Measurements from ENCODE around the gene SYF2. TPM values are rescaled to one million over a fixed set of nuclear protein-coding genes. Genes with fewer than 3 reads are reported as not detected.
"Not testable (repeated sequence)": the region's sequence is repeated elsewhere in the genome, so short reads cannot be mapped to it uniquely, and the experiment has no call there.

The SYF2 gene
- total and polyA plus RNA-seq, 2 donors, result 86.6 to 150 TPM

DNA sequence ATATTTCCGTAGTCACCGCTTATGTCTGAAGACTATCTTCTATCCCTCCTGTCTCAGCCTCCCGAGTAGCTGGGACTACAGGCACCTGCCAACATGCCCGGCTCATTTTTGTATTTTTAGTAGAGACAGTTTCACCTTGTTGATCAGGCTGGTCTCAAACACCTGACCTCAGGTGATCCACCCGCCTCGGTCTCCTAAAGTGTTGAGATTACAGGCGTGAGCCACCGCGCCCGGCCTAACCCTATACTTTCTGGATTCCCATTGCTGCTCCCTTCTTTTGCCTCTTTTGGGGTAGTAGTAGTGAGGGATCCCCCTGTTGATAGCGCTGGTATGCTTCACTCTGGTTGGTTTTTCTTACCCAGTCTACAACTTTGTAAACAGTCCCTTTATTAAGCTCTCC lies 5.7 kb upstream of the SYF2 start:
- H3K4me1 ChIP-seq (ENCODE audit: control insufficient read depth in 2 of 2, insufficient read depth in 2 of 2, low read length in 2 of 2), result peaks cover 12 to 23% of the 10 kb centered on the region in 2 donors
- 96% methylated on average over 11 of the region's 11 CpGs for WGBS

DNA sequence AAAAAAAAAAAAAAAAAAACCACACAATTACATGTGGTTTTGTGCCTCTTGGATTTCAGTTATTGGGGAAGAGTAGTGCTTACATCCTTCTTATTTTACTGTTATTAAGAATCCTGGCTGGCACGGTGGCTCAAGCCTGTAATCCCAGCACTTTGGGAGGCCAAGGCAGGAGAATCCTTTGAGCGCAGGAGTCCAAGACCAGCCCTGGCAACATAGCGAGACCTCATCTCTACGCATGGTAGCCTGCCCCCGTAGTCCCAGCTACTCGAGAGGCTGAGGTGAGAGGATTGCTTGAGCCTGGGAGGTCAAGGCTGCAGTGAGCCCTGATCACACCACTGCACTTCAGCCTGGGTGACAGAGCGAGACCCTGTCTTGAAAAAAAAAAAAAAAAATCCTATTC lies 4.0 kb upstream of the SYF2 start:
- not testable (repeated sequence) for H3K27me3 ChIP-seq (ENCODE audit: control insufficient read depth in 2 of 2, insufficient read depth in 1 of 2, low read length in 1 of 2); H3K27ac ChIP-seq (ENCODE audit: low read depth in 1 of 2, low read length in 1 of 2); H3K4me3 ChIP-seq (ENCODE audit: low read length in 2 of 2); DNase-seq (ENCODE audit: low read depth in 6 of 9, low spot score in 9 of 9); H3K9me3 ChIP-seq (ENCODE audit: control insufficient read depth in 2 of 2, insufficient read depth in 1 of 2, low read length in 1 of 2); H3K36me3 ChIP-seq (ENCODE audit: control insufficient read depth in 2 of 2, insufficient read depth in 2 of 2, low read length in 1 of 2)
- WGBS, result 98% methylated on average over 7 of the region's 7 CpGs
- peaks cover 17 to 33% of the 10 kb centered on the region in 2 donors for H3K4me1 ChIP-seq (ENCODE audit: control insufficient read depth in 2 of 2, insufficient read depth in 2 of 2, low read length in 2 of 2)

More for the DNA sequence above, 5.7 kb upstream of the SYF2 start:
- no peak for DNase-seq (ENCODE audit: low read depth in 6 of 9, low spot score in 9 of 9)
- H3K27ac ChIP-seq (ENCODE audit: low read depth in 1 of 2, low read length in 1 of 2), result no peak overlapping the region
- no peak overlapping the region for H3K4me3 ChIP-seq (ENCODE audit: low read length in 2 of 2)
- H3K9me3 ChIP-seq (ENCODE audit: control insufficient read depth in 2 of 2, insufficient read depth in 1 of 2, low read length in 1 of 2), result no peaks in the 10 kb centered on the region
- peaks cover 4 to 23% of the 10 kb centered on the region in 2 donors for H3K36me3 ChIP-seq (ENCODE audit: control insufficient read depth in 2 of 2, insufficient read depth in 2 of 2, low read length in 1 of 2)
- no peaks in the 10 kb centered on the region for H3K27me3 ChIP-seq (ENCODE audit: control insufficient read depth in 2 of 2, insufficient read depth in 1 of 2, low read length in 1 of 2)

DNA sequence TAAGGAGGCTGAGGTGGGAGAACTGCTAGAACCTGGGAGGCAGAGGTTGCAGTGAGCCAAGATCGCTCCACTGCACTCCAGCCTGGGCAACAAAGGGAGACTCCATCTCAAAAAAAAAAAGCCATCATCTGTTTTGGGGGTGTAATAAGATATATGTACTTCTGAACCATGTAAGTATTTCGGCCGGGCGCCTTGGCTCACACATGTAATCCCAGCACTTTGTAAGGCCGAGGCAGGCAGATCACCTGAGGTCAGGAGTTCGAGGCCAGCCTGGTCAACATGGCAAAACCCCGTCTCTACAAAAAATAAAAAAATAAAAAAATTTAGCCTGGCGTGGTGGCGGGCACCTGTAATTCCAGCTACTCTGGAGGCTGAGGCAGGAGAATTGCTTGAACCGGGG lies 3.1 kb upstream of the SYF2 start:
- not testable (repeated sequence) for DNase-seq (ENCODE audit: low read depth in 6 of 9, low spot score in 9 of 9); H3K9me3 ChIP-seq (ENCODE audit: control insufficient read depth in 2 of 2, insufficient read depth in 1 of 2, low read length in 1 of 2); H3K27me3 ChIP-seq (ENCODE audit: control insufficient read depth in 2 of 2, insufficient read depth in 1 of 2, low read length in 1 of 2); H3K36me3 ChIP-seq (ENCODE audit: control insufficient read depth in 2 of 2, insufficient read depth in 2 of 2, low read length in 1 of 2); H3K27ac ChIP-seq (ENCODE audit: low read depth in 1 of 2, low read length in 1 of 2); H3K4me3 ChIP-seq (ENCODE audit: low read length in 2 of 2)
- H3K4me1 ChIP-seq (ENCODE audit: control insufficient read depth in 2 of 2, insufficient read depth in 2 of 2, low read length in 2 of 2), result peaks cover 17 to 29% of the 10 kb centered on the region in 2 donors
- 98% methylated on average over 10 of the region's 10 CpGs for WGBS

DNA sequence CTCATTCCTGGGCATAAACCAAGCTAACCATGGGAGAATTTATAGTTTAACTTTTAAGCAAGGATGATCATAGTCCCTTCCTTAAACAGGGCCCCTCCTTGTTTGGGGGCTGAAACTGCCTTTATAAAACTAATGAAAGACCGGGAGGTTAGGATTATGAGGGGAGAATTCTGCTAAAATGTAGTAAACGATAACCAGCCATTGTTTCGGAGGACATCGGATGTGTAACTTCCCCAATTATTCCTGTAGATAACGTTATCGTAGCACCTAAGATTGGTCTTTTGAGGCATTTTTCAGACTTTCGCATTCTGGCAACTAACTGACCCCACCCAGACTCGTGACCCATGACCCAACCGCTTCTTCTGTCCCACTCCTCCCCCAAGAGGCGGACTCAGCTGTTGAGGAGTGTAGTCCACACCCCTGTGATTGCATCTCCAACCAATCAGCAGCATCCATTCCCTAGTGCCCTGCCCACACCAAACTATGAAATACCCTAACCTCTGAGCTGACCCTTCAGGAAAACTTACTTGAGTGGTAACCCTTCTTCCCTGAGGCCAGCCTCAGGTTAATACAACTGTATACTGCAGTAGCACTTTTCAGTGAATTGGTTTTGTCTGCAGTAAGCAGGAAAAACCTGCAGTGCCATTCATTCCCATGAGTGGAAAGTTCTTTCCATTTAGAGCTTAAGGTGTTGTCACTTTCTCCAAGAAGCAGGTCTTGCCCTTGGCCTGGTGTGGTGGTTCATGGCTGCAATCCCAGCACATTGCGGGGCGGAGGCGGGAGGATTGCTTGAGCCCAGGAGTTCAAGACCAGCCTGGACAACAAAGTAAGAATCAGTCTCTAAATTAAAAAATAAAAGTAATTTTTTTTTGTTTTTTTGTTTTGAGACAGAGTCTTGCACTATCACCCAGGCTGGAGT lies 823 bp upstream of the SYF2 start:
- Histone ChIP-seq H3K27me3 (ENCODE audit: control insufficient read depth in 2 of 2, insufficient read depth in 1 of 2, low read length in 1 of 2) (no peaks in the 10 kb centered on the region), H3K27ac (ENCODE audit: low read depth in 1 of 2, low read length in 1 of 2) (peak overlapping the region; percentile 83 to 97), H3K36me3 (ENCODE audit: control insufficient read depth in 2 of 2, insufficient read depth in 2 of 2, low read length in 1 of 2) (peaks cover 25 to 29% of the 10 kb centered on the region in 2 donors), H3K4me1 (ENCODE audit: control insufficient read depth in 2 of 2, insufficient read depth in 2 of 2, low read length in 2 of 2) (peaks cover 11 to 19% of the 10 kb centered on the region in 2 donors), H3K4me3 (ENCODE audit: low read length in 2 of 2) (peak overlapping the region; percentile 99 to 100), H3K9me3 (ENCODE audit: control insufficient read depth in 2 of 2, insufficient read depth in 1 of 2, low read length in 1 of 2) (no peaks in the 10 kb centered on the region)
- 24% methylated on average over 13 of the region's 13 CpGs for WGBS
- DNase-seq (ENCODE audit: low read depth in 6 of 9, low spot score in 9 of 9), result peak in 5 of 9 donors; percentile 19 to 66 (median 41)

DNA sequence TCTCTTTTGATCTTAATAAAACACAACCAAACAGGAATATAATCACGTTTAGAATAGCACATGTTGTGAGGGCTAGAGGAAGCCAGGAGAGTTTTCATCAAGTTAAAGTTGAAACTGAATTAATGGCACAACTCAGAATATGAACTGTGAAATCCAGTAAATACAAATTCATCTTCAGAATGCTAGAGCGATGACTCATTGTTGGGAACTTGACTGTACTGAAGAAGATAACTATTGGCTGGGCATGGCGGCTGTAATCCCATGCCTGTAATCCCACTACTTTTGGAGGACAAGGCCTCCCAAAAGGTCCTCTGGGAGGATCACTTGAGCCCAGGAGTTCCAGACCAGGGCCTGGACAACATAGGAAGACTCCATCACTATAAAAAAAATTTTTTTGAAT lies 8.8 kb downstream of the SYF2 start:
- peaks cover 59 to 78% of the 10 kb centered on the region in 2 donors for H3K36me3 ChIP-seq (ENCODE audit: control insufficient read depth in 2 of 2, insufficient read depth in 2 of 2, low read length in 1 of 2)
- DNase-seq (ENCODE audit: low read depth in 6 of 9, low spot score in 9 of 9), result no peak
- H3K9me3 ChIP-seq (ENCODE audit: control insufficient read depth in 2 of 2, insufficient read depth in 1 of 2, low read length in 1 of 2), result no peaks in the 10 kb centered on the region
- no peak overlapping the region for H3K4me3 ChIP-seq (ENCODE audit: low read length in 2 of 2)
- H3K27ac ChIP-seq (ENCODE audit: low read depth in 1 of 2, low read length in 1 of 2), result no peak overlapping the region
- 96% methylated on average over 3 of the region's 3 CpGs for WGBS
- no peaks in the 10 kb centered on the region for H3K4me1 ChIP-seq (ENCODE audit: control insufficient read depth in 2 of 2, insufficient read depth in 2 of 2, low read length in 2 of 2)
- no peaks in the 10 kb centered on the region for H3K27me3 ChIP-seq (ENCODE audit: control insufficient read depth in 2 of 2, insufficient read depth in 1 of 2, low read length in 1 of 2)

DNA sequence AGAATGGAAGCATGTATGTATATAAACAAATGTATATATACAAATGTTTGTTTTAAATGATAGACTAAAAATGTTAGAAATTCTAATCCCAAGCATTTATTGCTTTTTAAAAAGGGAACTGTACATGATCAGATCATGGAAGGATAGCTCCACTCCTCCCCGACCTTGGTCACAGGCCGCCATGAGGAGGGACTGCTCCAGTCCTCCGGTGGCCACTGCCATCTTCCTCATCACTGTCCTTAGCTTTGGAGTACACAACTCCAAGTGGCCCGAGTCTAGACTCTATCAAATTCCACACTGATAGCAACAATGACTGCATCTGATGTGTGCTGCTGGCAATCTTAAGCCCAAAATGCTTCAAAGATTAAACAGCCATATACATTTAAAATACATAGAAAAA lies 9.7 kb downstream of the SYF2 start:
- no peaks in the 10 kb centered on the region for H3K4me1 ChIP-seq (ENCODE audit: control insufficient read depth in 2 of 2, insufficient read depth in 2 of 2, low read length in 2 of 2)
- DNase-seq (ENCODE audit: low read depth in 6 of 9, low spot score in 9 of 9), result no peak
- no peak overlapping the region for H3K4me3 ChIP-seq (ENCODE audit: low read length in 2 of 2)
- WGBS, result 97% methylated on average over 4 of the region's 4 CpGs
- peaks cover 51 to 69% of the 10 kb centered on the region in 2 donors for H3K36me3 ChIP-seq (ENCODE audit: control insufficient read depth in 2 of 2, insufficient read depth in 2 of 2, low read length in 1 of 2)
- H3K27me3 ChIP-seq (ENCODE audit: control insufficient read depth in 2 of 2, insufficient read depth in 1 of 2, low read length in 1 of 2), result no peaks in the 10 kb centered on the region
- H3K27ac ChIP-seq (ENCODE audit: low read depth in 1 of 2, low read length in 1 of 2), result no peak overlapping the region
- H3K9me3 ChIP-seq (ENCODE audit: control insufficient read depth in 2 of 2, insufficient read depth in 1 of 2, low read length in 1 of 2), result no peaks in the 10 kb centered on the region

DNA sequence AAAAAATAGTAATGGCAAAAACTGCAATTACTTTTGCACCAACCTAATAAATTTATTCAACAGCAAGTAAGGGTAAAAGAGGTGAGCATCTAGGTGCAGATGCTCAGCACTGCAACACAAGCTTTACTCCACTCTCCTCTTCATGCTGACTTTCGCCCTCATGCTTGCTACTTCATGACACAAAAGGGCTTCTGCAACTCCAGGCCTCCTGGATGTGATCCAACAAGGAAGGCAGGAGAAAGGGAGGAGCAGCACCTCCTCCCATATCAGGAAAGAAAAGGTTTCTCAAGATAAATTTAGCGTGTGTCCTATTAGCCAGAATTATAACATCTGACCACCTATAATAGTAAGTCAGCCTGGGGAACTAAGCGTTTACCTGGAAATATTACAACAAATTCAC lies 11.6 kb downstream of the SYF2 start:
- H3K4me3 ChIP-seq (ENCODE audit: low read length in 2 of 2), result no peak overlapping the region
- H3K36me3 ChIP-seq (ENCODE audit: control insufficient read depth in 2 of 2, insufficient read depth in 2 of 2, low read length in 1 of 2), result peaks cover 34 to 52% of the 10 kb centered on the region in 2 donors
- H3K9me3 ChIP-seq (ENCODE audit: control insufficient read depth in 2 of 2, insufficient read depth in 1 of 2, low read length in 1 of 2), result no peaks in the 10 kb centered on the region
- H3K4me1 ChIP-seq (ENCODE audit: control insufficient read depth in 2 of 2, insufficient read depth in 2 of 2, low read length in 2 of 2), result no peaks in the 10 kb centered on the region
- no peak for DNase-seq (ENCODE audit: low read depth in 6 of 9, low spot score in 9 of 9)
- no peak overlapping the region for H3K27ac ChIP-seq (ENCODE audit: low read depth in 1 of 2, low read length in 1 of 2)
- 96% methylated on average over 3 of the region's 3 CpGs for WGBS
- H3K27me3 ChIP-seq (ENCODE audit: control insufficient read depth in 2 of 2, insufficient read depth in 1 of 2, low read length in 1 of 2), result no peaks in the 10 kb centered on the region

DNA sequence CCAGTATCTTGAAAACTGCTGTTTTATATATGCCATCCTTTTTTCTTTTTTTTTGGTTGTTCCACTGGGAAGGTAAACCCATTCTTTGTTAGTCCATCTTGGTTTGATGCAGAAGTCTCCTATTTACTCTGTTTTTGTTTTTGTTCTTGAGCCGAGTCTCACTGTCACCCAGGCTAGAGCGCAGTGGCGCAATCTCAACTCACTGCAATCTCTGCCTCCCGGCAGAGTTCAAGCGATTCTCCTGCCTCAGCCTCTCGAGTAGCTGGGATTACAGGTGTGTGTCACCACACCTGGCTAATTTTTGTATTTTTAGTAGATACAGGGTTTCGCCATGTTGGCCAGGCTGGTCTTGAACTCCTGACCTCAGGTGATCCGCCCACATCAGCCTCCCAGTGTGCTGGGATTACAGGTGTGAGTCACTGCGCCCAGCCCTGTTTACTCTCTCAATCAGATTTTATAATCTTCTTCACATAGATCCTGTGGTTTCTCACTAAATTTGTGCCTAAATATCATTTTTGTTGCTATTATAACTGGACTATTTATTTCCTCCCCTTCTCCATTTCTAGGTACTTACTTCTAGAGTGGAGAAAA lies 12.5 kb downstream of the SYF2 start:
- Histone ChIP-seq H3K27me3 (ENCODE audit: control insufficient read depth in 2 of 2, insufficient read depth in 1 of 2, low read length in 1 of 2) (no peaks in the 10 kb centered on the region), H3K4me3 (ENCODE audit: low read length in 2 of 2) (no peak overlapping the region), H3K4me1 (ENCODE audit: control insufficient read depth in 2 of 2, insufficient read depth in 2 of 2, low read length in 2 of 2) (no peaks in the 10 kb centered on the region), H3K9me3 (ENCODE audit: control insufficient read depth in 2 of 2, insufficient read depth in 1 of 2, low read length in 1 of 2) (no peaks in the 10 kb centered on the region), H3K27ac (ENCODE audit: low read depth in 1 of 2, low read length in 1 of 2) (no peak overlapping the region), H3K36me3 (ENCODE audit: control insufficient read depth in 2 of 2, insufficient read depth in 2 of 2, low read length in 1 of 2) (peaks cover 34 to 45% of the 10 kb centered on the region in 2 donors)
- no peak for DNase-seq (ENCODE audit: low read depth in 6 of 9, low spot score in 9 of 9)
- 97% methylated on average over 9 of the region's 9 CpGs for WGBS

DNA sequence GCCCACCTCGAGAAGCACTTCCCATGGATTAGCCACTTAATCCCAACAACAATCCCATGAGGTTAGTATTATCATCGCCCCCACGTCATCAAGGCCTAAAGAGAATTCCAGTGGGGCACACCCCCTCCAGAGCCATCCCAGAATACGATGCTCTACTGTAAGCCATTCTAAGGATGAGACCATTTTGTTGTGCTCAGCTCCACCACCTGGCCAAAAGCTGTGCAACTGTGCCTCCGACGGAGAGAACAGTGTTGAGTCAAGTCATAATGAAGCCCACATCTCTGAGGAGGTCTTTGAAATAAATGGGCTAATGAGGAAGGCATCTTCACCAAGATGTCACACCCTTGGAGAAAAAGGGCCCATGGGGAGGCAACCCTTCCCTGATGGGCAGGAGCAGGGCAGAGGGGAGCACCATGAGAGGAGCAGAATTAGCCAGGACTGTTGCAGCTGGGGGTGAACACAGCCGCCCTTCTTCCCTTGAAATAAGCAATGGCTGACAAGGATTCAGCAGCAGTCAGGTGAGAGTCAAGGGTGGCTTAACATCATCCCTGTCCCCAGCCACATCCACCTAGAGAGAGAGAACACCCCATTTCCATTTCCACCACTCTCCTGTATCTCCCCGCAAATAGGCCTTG lies 14.6 kb downstream of the SYF2 start:
- WGBS, result 98% methylated on average over 8 of the region's 8 CpGs

More for the DNA sequence above, 14.6 kb downstream of the SYF2 start:
- Histone ChIP-seq H3K36me3 (ENCODE audit: control insufficient read depth in 2 of 2, insufficient read depth in 2 of 2, low read length in 1 of 2) (peaks cover 22 to 27% of the 10 kb centered on the region in 2 donors), H3K9me3 (ENCODE audit: control insufficient read depth in 2 of 2, insufficient read depth in 1 of 2, low read length in 1 of 2) (no peaks in the 10 kb centered on the region), H3K4me1 (ENCODE audit: control insufficient read depth in 2 of 2, insufficient read depth in 2 of 2, low read length in 2 of 2) (no peaks in the 10 kb centered on the region), H3K4me3 (ENCODE audit: low read length in 2 of 2) (no peak overlapping the region), H3K27ac (ENCODE audit: low read depth in 1 of 2, low read length in 1 of 2) (no peak overlapping the region), H3K27me3 (ENCODE audit: control insufficient read depth in 2 of 2, insufficient read depth in 1 of 2, low read length in 1 of 2) (no peaks in the 10 kb centered on the region)
- no peak for DNase-seq (ENCODE audit: low read depth in 6 of 9, low spot score in 9 of 9)

Measured in thymus (tissue), 11 donors.